Neural crest cell (in vitro differentiated cells): ENCODE results near the gene ATP5F1C. TPM values are rescaled to one million over a fixed set of nuclear protein-coding genes. Genes with fewer than 3 reads are reported as not detected.

Experiments
- DNase-seq: peaks from one replicate; pipeline ENCODE4 v3.0.0; 2021; ENCODE audit warnings: low read depth, mixed read lengths, low spot score
- H3K27ac Mint-ChIP-seq: one replicate; pipeline ENCODE4 v1.8.0; 2021; ENCODE audit warnings: mild to moderate bottlenecking, mixed read lengths; ENCODE audit not compliant: unreplicated experiment
- H3K27me3 Mint-ChIP-seq: 2 replicates; pipeline ENCODE4 v1.8.0; 2021; ENCODE audit warnings: low read depth, mild to moderate bottlenecking, mixed read lengths
- H3K36me3 Mint-ChIP-seq: 2 replicates; pipeline ENCODE4 v1.8.0; 2021; ENCODE audit warnings: low read depth, mild to moderate bottlenecking, mixed read lengths
- H3K4me1 Mint-ChIP-seq: 2 replicates; pipeline ENCODE4 v1.8.0; 2021; ENCODE audit warnings: mixed read lengths
- H3K4me3 Mint-ChIP-seq: one replicate; pipeline ENCODE4 v1.8.0; 2021; ENCODE audit warnings: mild to moderate bottlenecking, mixed read lengths
- H3K9me3 Mint-ChIP-seq: 2 replicates; pipeline ENCODE4 v1.8.0; 2021; ENCODE audit warnings: mixed read lengths
- CTCF ChIP-seq: fragments of 200-600 bp; sonication (generic); conservative IDR thresholded peaks from 2 replicates; pipeline ENCODE4 v1.5.0; 2021; ENCODE audit warnings: antibody characterized with exemption, mild to moderate bottlenecking
- total RNA-seq: library from RNA; stranded (reverse); gene quantifications from 2 replicates; pipeline ENCODE4 v1.2.1, GENCODE V29; 2021

ATP5F1C gene
- total RNA-seq, 1 donor from 2014 or later, result 241 TPM

GRCh38 chr10:7797582-7797981 is 9.6 kb downstream of the ATP5F1C start:
- Mint-ChIP-seq H3K4me3 (no peak overlapping the region), H3K27ac (no peak overlapping the region), H3K27me3 (no peaks in the 10 kb centered on the region), H3K9me3 (no peaks in the 10 kb centered on the region), H3K4me1 (peaks cover 7% of the 10 kb centered on the region), H3K36me3 (peaks cover 15% of the 10 kb centered on the region)
- TF ChIP-seq CTCF, result no peak
- DNase-seq, result no peak

GRCh38 chr10:7802606-7803005 is 14.6 kb downstream of the ATP5F1C start:
- no peak for TF ChIP-seq CTCF
- H3K4me1 Mint-ChIP-seq, result no peaks in the 10 kb centered on the region
- H3K4me3 Mint-ChIP-seq, result no peak overlapping the region
- no peak for DNase-seq
- peaks cover 20% of the 10 kb centered on the region for H3K36me3 Mint-ChIP-seq
- no peaks in the 10 kb centered on the region for H3K27me3 Mint-ChIP-seq
- H3K27ac Mint-ChIP-seq, result no peak overlapping the region
- H3K9me3 Mint-ChIP-seq, result no peaks in the 10 kb centered on the region

GRCh38 chr10:7804216-7804615 is 16.2 kb downstream of the ATP5F1C start:
- Mint-ChIP-seq H3K27me3 (no peaks in the 10 kb centered on the region), H3K9me3 (no peaks in the 10 kb centered on the region), H3K4me3 (no peak overlapping the region), H3K4me1 (no peaks in the 10 kb centered on the region), H3K36me3 (peaks cover 20% of the 10 kb centered on the region), H3K27ac (no peak overlapping the region)
- DNase-seq, result no peak
- TF ChIP-seq CTCF, result no peak

GRCh38 chr10:7804741-7805140 is 16.8 kb downstream of the ATP5F1C start:
- Mint-ChIP-seq H3K9me3 (no peaks in the 10 kb centered on the region), H3K4me3 (no peak overlapping the region), H3K27ac (no peak overlapping the region), H3K36me3 (peaks cover 16% of the 10 kb centered on the region), H3K27me3 (no peaks in the 10 kb centered on the region), H3K4me1 (no peaks in the 10 kb centered on the region)
- no peak for DNase-seq
- no peak for TF ChIP-seq CTCF

- DNase-seq, result no peak
- H3K36me3 Mint-ChIP-seq, result peaks cover 10% of the 10 kb centered on the region
- no peak overlapping the region for H3K27ac Mint-ChIP-seq
- TF ChIP-seq CTCF, result no peak
- H3K4me1 Mint-ChIP-seq, result no peaks in the 10 kb centered on the region
- H3K4me3 Mint-ChIP-seq, result no peak overlapping the region
- peaks cover 14% of the 10 kb centered on the region for H3K27me3 Mint-ChIP-seq
- H3K9me3 Mint-ChIP-seq, result no peaks in the 10 kb centered on the region
These were observed 20.8 kb downstream of the ATP5F1C start for GRCh38 chr10:7808686-7809267.

- H3K27me3 Mint-ChIP-seq, result peaks cover 27% of the 10 kb centered on the region
- no peak overlapping the region for H3K4me3 Mint-ChIP-seq
- no peak for DNase-seq
- TF ChIP-seq CTCF, result no peak
- no peaks in the 10 kb centered on the region for H3K9me3 Mint-ChIP-seq
- peaks cover 4% of the 10 kb centered on the region for H3K36me3 Mint-ChIP-seq
- no peaks in the 10 kb centered on the region for H3K4me1 Mint-ChIP-seq
- no peak overlapping the region for H3K27ac Mint-ChIP-seq
These were observed 22.5 kb downstream of the ATP5F1C start for GRCh38 chr10:7810443-7810842.
